ENCODE results near the gene GLG1.

- TF ChIP-seq CTCF (IDR thresholded peaks at IDR 0.05 in 4 of 5, conservative IDR thresholded peaks at IDR 0.05 in 1 of 5) = no peak
- no peak for TF ChIP-seq POLR2A (IDR thresholded peaks at IDR 0.05)
Observed at GRCh38 chr16:74524117-74524516, 82.8 kb downstream of the GLG1 start.
